Osteocyte (in vitro differentiated cells): ENCODE data around the gene ALCAM. TPM values are rescaled to one million over a fixed set of nuclear protein-coding genes. Genes with fewer than 3 reads are reported as not detected.

Source experiments
- DNase-seq: peaks from one replicate; pipeline ENCODE4 v3.0.0; 2021; ENCODE audit warnings: mixed read lengths; ENCODE audit not compliant: unreplicated experiment; ENCODE audit errors: extremely low spot score
- H3K27ac Mint-ChIP-seq: one replicate; pipeline ENCODE4 v1.8.0; 2021; ENCODE audit warnings: mild to moderate bottlenecking, mixed read lengths; ENCODE audit not compliant: unreplicated experiment
- H3K27me3 Mint-ChIP-seq: one replicate; pipeline ENCODE4 v1.8.0; 2021; ENCODE audit warnings: mixed read lengths; ENCODE audit not compliant: unreplicated experiment
- H3K36me3 Mint-ChIP-seq: one replicate; pipeline ENCODE4 v1.8.0; 2021; ENCODE audit warnings: mixed read lengths; ENCODE audit not compliant: unreplicated experiment
- H3K4me1 Mint-ChIP-seq: one replicate; pipeline ENCODE4 v1.8.0; 2021; ENCODE audit warnings: mixed read lengths; ENCODE audit not compliant: unreplicated experiment
- H3K4me3 Mint-ChIP-seq: one replicate; pipeline ENCODE4 v1.8.0; 2021; ENCODE audit warnings: mild to moderate bottlenecking, moderate library complexity, mixed read lengths; ENCODE audit not compliant: unreplicated experiment
- H3K9me3 Mint-ChIP-seq: one replicate; pipeline ENCODE4 v1.8.0; 2021; ENCODE audit warnings: mixed read lengths; ENCODE audit not compliant: unreplicated experiment
- CTCF ChIP-seq: fragments of 200-600 bp; sonication (generic); IDR thresholded peaks from 2 replicates; pipeline ENCODE4 v1.5.0; 2021; ENCODE audit warnings: antibody characterized with exemption, mild to moderate bottlenecking, moderate library complexity
- total RNA-seq: library from RNA; stranded (reverse); gene quantifications from 2 replicates; pipeline ENCODE4 v1.2.1, GENCODE V29; 2021

The ALCAM gene
- total RNA-seq, 1 donor from 2014 or later, result 242 TPM

GRCh38 chr3:105343991-105344390 is 22.7 kb upstream of the ALCAM start:
- Mint-ChIP-seq H3K4me3 (no peak overlapping the region), H3K4me1 (no peaks in the 10 kb centered on the region), H3K36me3 (no peaks in the 10 kb centered on the region), H3K9me3 (no peaks in the 10 kb centered on the region), H3K27me3 (no peaks in the 10 kb centered on the region), H3K27ac (no peak overlapping the region)
- TF ChIP-seq CTCF, result no peak
- DNase-seq, result no peak

GRCh38 chr3:105345156-105345555 is 21.6 kb upstream of the ALCAM start:
- Mint-ChIP-seq H3K27me3 (no peaks in the 10 kb centered on the region), H3K9me3 (peaks cover 5% of the 10 kb centered on the region), H3K36me3 (no peaks in the 10 kb centered on the region), H3K4me1 (no peaks in the 10 kb centered on the region), H3K4me3 (no peak overlapping the region), H3K27ac (no peak overlapping the region)
- TF ChIP-seq CTCF, result no peak
- no peak for DNase-seq

- DNase-seq, result no peak
- Mint-ChIP-seq H3K27ac (no peak overlapping the region), H3K4me1 (peaks cover 15% of the 10 kb centered on the region), H3K9me3 (peaks cover 5% of the 10 kb centered on the region), H3K4me3 (no peak overlapping the region), H3K36me3 (no peaks in the 10 kb centered on the region), H3K27me3 (no peaks in the 10 kb centered on the region)
- TF ChIP-seq CTCF, result no peak
Observed at GRCh38 chr3:105347625-105348302, 18.9 kb upstream of the ALCAM start.

GRCh38 chr3:105348307-105348706 is 18.4 kb upstream of the ALCAM start:
- Mint-ChIP-seq H3K4me3 (no peak overlapping the region), H3K4me1 (peaks cover 17% of the 10 kb centered on the region), H3K9me3 (peaks cover 5% of the 10 kb centered on the region), H3K36me3 (no peaks in the 10 kb centered on the region), H3K27ac (no peak overlapping the region), H3K27me3 (no peaks in the 10 kb centered on the region)
- no peak for DNase-seq
- no peak for TF ChIP-seq CTCF

- Mint-ChIP-seq H3K9me3 (peaks cover 5% of the 10 kb centered on the region), H3K27ac (no peak overlapping the region), H3K27me3 (no peaks in the 10 kb centered on the region), H3K36me3 (no peaks in the 10 kb centered on the region), H3K4me1 (peaks cover 32% of the 10 kb centered on the region), H3K4me3 (no peak overlapping the region)
- TF ChIP-seq CTCF, result no peak
- DNase-seq, result no peak
Observed at GRCh38 chr3:105349684-105350387, 16.9 kb upstream of the ALCAM start.
